NCI-H1417 (cell line): ENCODE measurements around the gene TMEM135.
"Not testable (repeated sequence)": the region's sequence is repeated elsewhere in the genome, so short reads cannot be mapped to it uniquely, and the experiment has no call there.

Experiments
- DNase-seq, 3 experiments: peaks; one replicate each; lab custom pipeline; 2025; lab: John Stamatoyannopoulos, UW

Gene TMEM135

DNA sequence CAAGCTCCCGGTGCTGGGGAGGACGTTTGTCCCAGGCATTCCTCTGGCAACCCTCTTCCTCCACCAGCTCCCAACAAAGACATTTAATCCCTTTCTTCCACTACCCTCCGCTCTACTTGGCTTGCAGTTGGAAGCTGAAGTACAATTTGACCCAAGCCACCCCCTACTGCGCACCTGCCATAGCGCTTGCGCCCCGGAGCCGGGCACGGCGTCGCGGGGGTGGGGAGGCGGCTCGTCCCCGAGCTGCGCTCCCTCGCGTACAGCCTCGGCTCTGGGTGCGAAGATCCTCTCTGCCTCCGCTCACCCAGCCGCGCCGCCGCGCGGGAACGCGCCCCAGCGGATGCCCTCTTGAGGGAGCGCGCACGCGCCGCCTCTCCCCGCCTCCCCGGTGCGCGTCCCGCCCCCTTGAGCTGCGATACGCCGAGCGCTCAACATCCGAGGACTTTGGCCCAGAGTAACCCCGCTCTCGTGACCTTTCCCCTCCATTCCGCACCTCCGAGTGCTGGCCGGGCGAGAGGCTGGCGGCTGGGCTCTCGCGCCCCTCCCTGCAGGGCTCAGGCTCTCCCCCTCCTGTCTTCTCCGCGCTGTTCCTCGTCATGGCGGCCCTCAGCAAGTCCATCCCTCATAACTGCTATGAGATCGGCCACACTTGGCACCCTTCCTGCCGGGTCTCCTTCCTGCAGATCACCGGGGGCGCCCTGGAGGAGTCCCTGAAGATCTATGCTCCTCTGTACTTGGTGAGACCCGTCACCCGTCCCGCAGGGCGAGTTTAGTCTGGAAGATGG lies at the start of gene TMEM135:
TMEM135 (plus strand) TSS at position 485 of the 785 bp plus-strand sequence; CDS start at position 597, 112 bp downstream.
- peak; percentile 90 to 98 (median 97) for DNase-seq

DNA sequence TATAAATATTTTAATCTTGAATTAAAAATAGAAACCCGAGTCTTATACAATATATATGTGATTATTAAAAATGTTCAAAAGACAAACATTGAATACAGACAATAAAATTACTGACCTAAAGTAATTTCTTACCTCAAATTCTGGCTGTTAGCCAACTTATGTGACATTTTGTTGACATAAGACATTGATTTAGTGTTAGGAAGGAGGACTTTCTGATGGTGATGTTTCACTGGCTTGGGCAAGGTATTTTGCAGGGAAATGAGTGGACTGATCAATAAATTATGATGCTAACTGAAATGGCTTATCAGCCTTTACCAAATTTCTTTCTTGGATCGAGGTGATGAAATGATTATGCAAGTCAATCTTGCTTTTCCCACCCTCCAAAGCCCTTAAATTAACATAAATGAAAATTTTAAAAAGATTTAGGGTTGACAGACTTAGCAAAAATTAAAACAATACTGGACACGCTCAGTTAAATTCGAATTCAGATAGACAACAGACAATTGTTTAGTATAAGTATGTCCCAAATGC lies 49.3 kb upstream of the TMEM135 start:
- peak in 2 of 3 experiments; percentile 35 to 84 for DNase-seq

- no peak for DNase-seq
These were observed 47.7 kb upstream of the TMEM135 start for GRCh38 chr11:86990031-86990430.

DNA sequence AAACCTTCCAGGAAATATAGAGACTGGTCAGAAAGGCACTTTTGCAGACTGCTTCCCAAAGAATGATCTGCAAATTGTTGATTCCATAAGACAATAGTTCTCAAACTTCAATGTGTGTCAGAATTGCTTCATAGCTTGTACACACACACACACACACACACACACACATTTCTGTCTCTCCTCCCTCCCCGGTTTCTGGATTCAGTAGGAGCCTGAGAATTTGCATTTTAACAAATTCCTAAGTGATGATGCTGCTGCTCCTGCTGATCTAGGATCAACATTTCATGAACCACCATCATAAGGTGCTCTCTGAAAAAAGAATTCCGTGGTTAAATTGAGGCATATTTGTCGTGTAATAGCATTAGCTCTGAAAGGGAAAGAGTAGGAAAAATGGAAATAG lies 47.2 kb upstream of the TMEM135 start:
- no peak for DNase-seq

DNA sequence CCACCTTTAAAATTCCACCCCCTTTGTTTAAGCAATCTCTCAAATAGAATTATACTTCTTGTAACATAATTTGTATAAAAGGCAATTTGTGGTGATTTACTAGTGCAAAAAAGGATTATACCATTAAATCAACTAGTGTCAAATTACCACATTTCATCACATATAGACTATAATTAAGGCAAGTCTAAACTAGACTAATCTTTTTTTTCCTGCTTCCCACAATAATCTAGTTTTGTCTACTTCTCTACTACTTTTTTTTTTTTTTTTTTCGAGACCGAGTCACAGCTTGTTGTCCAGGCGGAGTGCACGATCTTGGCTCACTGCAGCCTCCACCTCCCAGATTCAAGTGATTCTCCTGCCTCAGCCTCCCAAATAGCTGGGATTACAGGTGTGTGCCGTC lies 46.4 kb upstream of the TMEM135 start:
- DNase-seq, result no peak

GRCh38 chr11:86992340-86992739 lies 45.4 kb upstream of the TMEM135 start:
- DNase-seq, result not testable (repeated sequence)

DNA sequence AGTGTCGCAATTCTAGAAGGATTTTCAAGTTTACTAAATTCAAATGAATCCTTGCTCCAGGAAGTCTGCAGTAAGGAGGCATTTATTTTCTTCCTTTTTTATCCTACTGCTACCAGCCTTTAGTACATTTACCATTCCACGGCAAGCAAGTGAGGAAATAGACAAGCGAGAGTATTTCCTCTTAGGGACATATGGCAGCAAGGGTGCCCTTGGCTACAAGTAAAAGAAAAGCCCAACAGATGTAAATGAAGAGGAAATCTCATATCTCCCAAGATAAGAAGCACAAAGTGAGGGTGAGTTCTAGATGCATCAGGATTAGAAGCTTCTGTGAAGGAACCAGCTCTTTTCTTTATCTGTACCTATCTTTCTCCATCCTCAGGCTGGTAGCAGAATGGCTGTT lies 44.7 kb upstream of the TMEM135 start:
- no peak for DNase-seq

- DNase-seq, result no peak
These were observed 40.7 kb upstream of the TMEM135 start for GRCh38 chr11:86996953-86997570.

DNA sequence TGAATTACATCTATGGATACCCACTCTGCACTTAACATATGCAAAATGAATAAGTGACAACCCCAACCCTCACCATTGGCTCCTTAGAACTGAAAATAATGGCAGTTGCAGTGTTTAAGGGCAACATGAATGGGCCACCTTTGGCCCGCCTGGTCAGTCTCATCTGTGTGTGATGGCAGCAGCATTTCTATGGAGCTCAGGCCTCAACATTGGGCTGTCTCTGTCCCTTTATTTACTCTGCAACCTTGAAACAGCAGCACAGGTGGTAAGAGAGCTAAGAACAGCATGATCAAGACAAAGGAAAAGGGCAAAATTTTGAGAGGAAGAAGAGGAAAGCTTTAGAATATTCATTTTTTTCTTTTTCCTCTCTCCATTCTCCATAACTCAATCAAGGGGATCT lies 38.3 kb upstream of the TMEM135 start:
- DNase-seq, result no peak

GRCh38 chr11:86999859-87000753 lies 37.6 kb upstream of the TMEM135 start:
- no peak for DNase-seq

- no peak for DNase-seq
These were observed 34.8 kb upstream of the TMEM135 start for GRCh38 chr11:87002918-87003317.

GRCh38 chr11:87004281-87004680 lies 33.5 kb upstream of the TMEM135 start:
- DNase-seq, result not testable (repeated sequence)

GRCh38 chr11:87005569-87005921 lies 32.2 kb upstream of the TMEM135 start:
- no peak for DNase-seq

DNA sequence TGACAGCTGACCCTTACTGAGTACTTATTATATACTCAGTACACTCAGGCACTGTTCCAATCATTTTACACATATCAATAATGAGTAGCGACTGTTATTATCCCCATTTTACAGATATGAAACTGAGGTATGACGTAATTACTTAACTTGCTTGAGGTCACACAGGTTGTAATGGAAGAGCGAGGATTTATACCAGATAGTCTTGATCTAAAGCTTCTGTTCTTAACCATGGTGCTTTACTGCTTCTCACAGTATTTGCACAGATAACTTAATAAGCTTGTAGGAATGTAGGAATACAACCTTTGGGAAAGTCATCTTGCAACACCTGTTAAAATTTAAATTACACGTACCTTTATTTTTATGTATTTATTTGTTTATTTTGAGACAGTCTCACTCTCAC lies 31.7 kb upstream of the TMEM135 start:
- no peak for DNase-seq

DNA sequence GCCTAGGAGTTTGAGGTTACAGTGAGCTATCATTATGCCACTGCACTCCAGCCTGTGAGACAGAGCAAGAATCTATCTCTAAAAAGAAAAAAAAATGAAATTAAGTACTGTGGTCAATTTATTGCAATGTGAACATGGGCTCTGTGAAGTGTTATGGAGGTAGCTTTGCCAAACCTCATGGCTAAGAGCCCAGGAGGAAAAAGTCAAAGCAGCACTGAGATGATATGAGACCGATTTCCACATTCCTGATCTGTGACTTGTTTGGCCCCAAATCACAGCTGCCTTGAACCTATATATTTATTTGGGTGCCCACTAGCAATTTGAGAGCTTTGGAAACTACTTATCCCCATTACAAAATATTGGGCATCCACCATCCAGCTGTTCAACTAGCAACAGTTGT lies 29.8 kb upstream of the TMEM135 start:
- DNase-seq, result no peak

GRCh38 chr11:87012089-87012488 lies 25.6 kb upstream of the TMEM135 start:
- no peak for DNase-seq

DNA sequence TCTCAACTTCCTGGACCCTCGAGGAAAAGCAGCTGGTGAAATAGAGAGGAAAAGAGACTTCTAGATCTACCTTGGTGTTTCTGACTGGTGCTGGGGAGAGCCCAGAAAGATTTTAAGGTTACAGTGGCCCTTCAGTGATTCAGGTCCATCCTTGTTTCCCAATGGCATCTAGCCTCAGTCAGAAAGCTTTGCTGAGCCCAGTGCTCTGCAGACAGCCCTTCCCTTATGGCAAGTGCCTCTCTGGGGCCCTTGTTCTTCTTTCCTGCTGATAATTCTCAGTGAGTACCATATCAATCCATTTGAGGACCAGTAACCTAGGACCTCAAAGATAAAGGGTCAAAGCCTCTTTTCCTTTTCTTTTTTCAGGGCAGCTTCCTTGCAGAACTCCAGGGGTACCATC lies 25.1 kb upstream of the TMEM135 start:
- no peak for DNase-seq

GRCh38 chr11:87013912-87014825 lies 23.6 kb upstream of the TMEM135 start:
- DNase-seq, result no peak

DNA sequence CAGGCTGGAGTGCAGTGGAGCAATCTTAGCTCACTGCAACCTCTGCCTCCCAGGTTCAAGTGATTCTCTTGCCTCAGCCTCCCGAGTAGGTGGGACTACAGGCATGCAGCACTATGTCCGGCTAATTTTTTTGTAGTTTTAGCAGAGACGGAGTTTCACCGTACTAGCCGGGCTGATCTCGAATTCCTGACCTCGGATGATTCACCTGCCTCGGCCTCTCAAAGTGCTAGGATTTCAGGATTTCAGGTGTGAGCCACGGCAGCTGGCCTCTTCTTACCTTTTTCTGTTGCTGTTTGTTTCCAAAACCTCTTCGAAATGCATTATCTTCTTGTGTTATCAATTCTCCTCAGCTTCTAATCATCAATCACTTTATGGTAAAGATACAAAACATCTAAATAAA lies 22.1 kb upstream of the TMEM135 start:
- DNase-seq, result no peak

DNA sequence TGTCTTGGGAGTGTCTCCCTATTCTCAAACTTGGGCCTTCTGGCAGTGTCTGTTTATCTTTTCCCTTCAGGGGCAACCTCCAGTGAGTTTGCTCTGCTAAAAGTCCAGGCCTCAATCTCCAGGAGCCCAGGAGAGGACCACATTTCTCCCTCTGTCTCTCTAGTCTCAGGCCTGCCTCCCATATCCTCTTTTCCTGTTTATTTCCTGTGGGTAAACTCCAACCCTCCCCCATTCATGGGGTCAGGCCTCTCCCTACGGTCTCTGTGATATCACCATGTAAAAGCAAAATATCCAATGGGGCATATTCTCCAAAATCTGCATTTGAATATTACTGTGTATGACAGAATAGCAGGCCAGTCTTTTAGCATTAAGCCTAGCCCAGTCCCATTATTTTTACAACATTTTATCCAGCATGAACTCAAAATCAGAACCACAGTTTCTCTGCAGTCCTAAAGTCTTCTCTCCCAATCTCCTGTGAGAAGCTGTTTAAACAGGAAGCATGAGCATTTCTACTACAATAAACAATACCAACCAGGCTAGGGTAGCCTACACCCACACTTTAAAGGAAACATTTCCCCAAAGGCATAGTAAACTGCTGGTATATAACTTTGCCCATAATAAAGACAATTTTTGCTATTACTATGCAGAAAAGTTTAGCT lies 18.0 kb upstream of the TMEM135 start:
- no peak for DNase-seq

DNA sequence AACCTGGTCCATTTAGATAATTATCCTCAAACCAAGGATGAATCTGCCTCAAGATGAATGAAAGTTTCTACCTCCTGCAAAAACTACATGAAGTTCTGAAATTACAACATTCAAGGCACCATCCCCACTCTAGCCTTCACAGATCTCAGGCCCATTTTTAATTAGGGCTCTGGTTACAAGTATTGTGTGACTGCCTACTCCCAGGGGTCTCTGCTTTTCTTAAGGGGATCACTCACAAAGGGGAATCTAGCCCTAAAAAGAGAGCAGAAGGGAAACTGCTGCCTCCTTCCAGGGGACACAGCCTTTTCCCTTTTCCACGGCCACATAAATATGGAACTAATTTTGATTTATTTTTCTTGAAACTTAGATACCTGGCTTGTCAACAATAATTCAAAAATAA lies 17.4 kb upstream of the TMEM135 start:
- DNase-seq, result no peak
